ENCODE data around the gene PFN2.

Gene PFN2

DNA sequence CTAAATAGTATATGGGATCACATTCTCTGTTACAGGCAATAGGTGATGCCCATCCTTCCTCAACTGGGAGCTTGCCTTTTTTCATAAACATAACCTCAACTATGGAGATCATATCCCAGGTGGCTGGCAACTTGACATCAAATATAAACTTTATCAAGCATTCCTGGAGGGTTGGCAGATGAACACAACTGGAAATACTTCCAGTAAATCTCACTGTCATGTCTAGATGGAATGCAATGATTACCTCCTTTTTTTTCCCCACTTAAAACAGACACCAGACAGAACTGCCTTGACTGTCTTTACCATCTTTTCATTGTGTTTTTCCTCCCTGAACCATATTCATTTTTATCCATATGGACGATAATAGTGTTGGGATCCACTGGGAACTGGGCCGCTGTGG is 43.1 kb upstream of the PFN2 start:
- no peak overlapping the region for H3K4me2 ChIP-seq (ENCODE audit: low read depth, low read length, poor library complexity, severe bottlenecking)
- no peaks in the 10 kb centered on the region for H3F3A ChIP-seq (ENCODE audit: insufficient read depth)
- H3K9me3 ChIP-seq (ENCODE audit: insufficient read depth, low read length), result no peaks in the 10 kb centered on the region
- no peak overlapping the region for H3K9ac ChIP-seq (ENCODE audit: low read length)
- H3K27me3 ChIP-seq (ENCODE audit: low read length), result no peaks in the 10 kb centered on the region
- no peak overlapping the region for H2AFZ ChIP-seq (ENCODE audit: low read depth, low read length, severe bottlenecking)
- H4K20me1 ChIP-seq (ENCODE audit: low read depth, low read length), result no peaks in the 10 kb centered on the region
- no peak overlapping the region for H3K4me3 ChIP-seq (ENCODE audit: insufficient read depth, low read length, poor library complexity, severe bottlenecking)
- TF ChIP-seq EZH2phosphoT487 (conservative IDR thresholded peaks at IDR 0.05; ENCODE audit: low read length) (no peak), CTCF (IDR thresholded peaks at IDR 0.05; ENCODE audit: insufficient read depth, low read length, poor library complexity, severe bottlenecking) (no peak)
- H3K27ac ChIP-seq (ENCODE audit: low read depth, low read length), result no peak overlapping the region
- H3K9me2 ChIP-seq (replicated peaks; ENCODE audit: insufficient read depth, low read length), result no peaks in the 10 kb centered on the region
- no peaks in the 10 kb centered on the region for H3K79me2 ChIP-seq (ENCODE audit: insufficient read depth, low read length)
- H3K36me3 ChIP-seq (ENCODE audit: low read length), result no peaks in the 10 kb centered on the region

GRCh38 chr3:150006794-150007193 is 36.1 kb upstream of the PFN2 start:
- Histone ChIP-seq H4K20me1 (ENCODE audit: low read depth, low read length) (no peaks in the 10 kb centered on the region), H3K4me2 (ENCODE audit: low read depth, low read length, poor library complexity, severe bottlenecking) (no peak overlapping the region), H3K9me3 (ENCODE audit: insufficient read depth, low read length) (no peaks in the 10 kb centered on the region), H3K79me2 (ENCODE audit: insufficient read depth, low read length) (no peaks in the 10 kb centered on the region), H3K9ac (ENCODE audit: low read length) (no peak overlapping the region), H3K4me3 (ENCODE audit: insufficient read depth, low read length, poor library complexity, severe bottlenecking) (no peak overlapping the region), H3K9me2 (replicated peaks; ENCODE audit: insufficient read depth, low read length) (no peaks in the 10 kb centered on the region), H3F3A (ENCODE audit: insufficient read depth) (no peaks in the 10 kb centered on the region), H3K27ac (ENCODE audit: low read depth, low read length) (no peak overlapping the region), H3K36me3 (ENCODE audit: low read length) (no peaks in the 10 kb centered on the region), H2AFZ (ENCODE audit: low read depth, low read length, severe bottlenecking) (no peak overlapping the region), H3K27me3 (ENCODE audit: low read length) (no peaks in the 10 kb centered on the region)
- no peak for TF ChIP-seq CTCF (IDR thresholded peaks at IDR 0.05; ENCODE audit: insufficient read depth, low read length, poor library complexity, severe bottlenecking)
- TF ChIP-seq EZH2phosphoT487 (conservative IDR thresholded peaks at IDR 0.05; ENCODE audit: low read length), result no peak

DNA sequence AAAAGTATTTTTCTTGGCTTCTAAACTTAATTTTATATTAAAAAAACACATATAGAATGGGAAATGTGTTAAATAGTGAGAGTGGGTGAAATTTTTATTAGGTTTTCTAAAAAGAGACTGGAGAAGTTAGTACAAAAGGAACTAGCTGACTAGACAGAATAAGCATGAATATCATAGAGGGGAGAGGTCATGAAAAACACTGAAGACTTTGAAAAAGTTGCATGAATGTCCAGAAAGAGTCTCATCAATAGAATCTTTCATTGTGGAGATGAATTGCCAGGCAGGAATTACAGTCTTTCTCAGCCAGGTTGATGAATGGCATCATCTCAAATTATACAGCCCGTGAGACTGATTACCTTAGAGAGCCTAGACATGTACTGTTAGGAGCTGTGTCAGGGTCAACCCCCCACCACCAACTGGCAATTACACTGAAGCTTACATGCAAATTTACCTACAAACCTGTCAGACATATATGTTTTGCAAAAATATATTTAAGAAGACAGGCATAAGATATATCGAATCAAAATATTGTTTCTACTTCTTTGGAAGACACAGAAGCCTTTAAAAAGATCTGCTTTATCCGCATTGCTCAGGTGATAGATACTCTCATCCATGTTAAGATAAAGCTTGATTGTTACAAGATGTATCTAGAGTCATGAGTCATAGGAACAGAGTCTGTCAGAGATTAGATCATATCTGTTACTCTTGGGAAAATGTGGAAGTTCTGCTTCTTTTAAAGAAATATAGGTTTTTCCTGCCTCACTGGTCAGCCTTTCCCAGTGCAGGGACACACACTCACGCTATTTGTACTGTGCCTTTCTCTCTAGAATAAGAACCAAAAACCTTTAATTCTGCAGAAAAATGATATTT is 34.8 kb upstream of the PFN2 start:
- no peaks in the 10 kb centered on the region for H3K27me3 ChIP-seq (ENCODE audit: low read length)

More for the DNA sequence above, 34.8 kb upstream of the PFN2 start:
- H3F3A ChIP-seq (ENCODE audit: insufficient read depth), result no peaks in the 10 kb centered on the region
- TF ChIP-seq CTCF (IDR thresholded peaks at IDR 0.05; ENCODE audit: insufficient read depth, low read length, poor library complexity, severe bottlenecking) (no peak), EZH2phosphoT487 (conservative IDR thresholded peaks at IDR 0.05; ENCODE audit: low read length) (no peak)
- H3K4me2 ChIP-seq (ENCODE audit: low read depth, low read length, poor library complexity, severe bottlenecking), result no peak overlapping the region
- H2AFZ ChIP-seq (ENCODE audit: low read depth, low read length, severe bottlenecking), result no peak overlapping the region
- no peaks in the 10 kb centered on the region for H3K9me2 ChIP-seq (replicated peaks; ENCODE audit: insufficient read depth, low read length)
- H3K36me3 ChIP-seq (ENCODE audit: low read length), result no peaks in the 10 kb centered on the region
- no peak overlapping the region for H3K9ac ChIP-seq (ENCODE audit: low read length)
- H3K27ac ChIP-seq (ENCODE audit: low read depth, low read length), result no peak overlapping the region
- no peaks in the 10 kb centered on the region for H4K20me1 ChIP-seq (ENCODE audit: low read depth, low read length)
- no peaks in the 10 kb centered on the region for H3K79me2 ChIP-seq (ENCODE audit: insufficient read depth, low read length)
- H3K9me3 ChIP-seq (ENCODE audit: insufficient read depth, low read length), result no peaks in the 10 kb centered on the region
- no peak overlapping the region for H3K4me3 ChIP-seq (ENCODE audit: insufficient read depth, low read length, poor library complexity, severe bottlenecking)

Data from SU-DHL-6 (cell line).